Kidney (tissue), 14 donors: Measurements from ENCODE around the gene USP48. TPM values are rescaled to one million over a fixed set of nuclear protein-coding genes. Genes with fewer than 3 reads are reported as not detected.
A peak's percentile ranks its signal among the peaks of the same experiment; 100 is the strongest.

Source experiments
- DNase-seq, 5 donors: peaks; one replicate each; pipeline ENCODE4 v3.0.0-alpha.2; 2013 to 2020
- FAIRE-seq: peaks from 2 replicates; lab custom pipeline; 2012; peaks lifted over from hg19 to GRCh38; lab: Jason Lieb, UNC
- H3K27ac ChIP-seq, 2 donors: one replicate each; pipeline ENCODE4 v1.7.0; 2013; ENCODE audit warnings: low read depth in 2 of 2, low read length in 2 of 2, inconsistent platforms in 1 of 2
- H3K27me3 ChIP-seq: one replicate; pipeline ENCODE4 v1.7.1; 2013; ENCODE audit warnings: low read length, inconsistent platforms; ENCODE audit not compliant: control insufficient read depth, insufficient read depth
- H3K36me3 ChIP-seq, 3 donors: one replicate each; pipeline versions ENCODE4 v1.7.0 to v1.7.1; 2013; ENCODE audit warnings: low read length in 3 of 3, control low read depth in 1 of 3, inconsistent platforms in 1 of 3; ENCODE audit not compliant: insufficient read depth in 3 of 3, control insufficient read depth in 2 of 3
- H3K4me1 ChIP-seq, 3 donors: one replicate each; pipeline versions ENCODE4 v1.7.0 to v1.7.1; 2013; ENCODE audit warnings: low read length in 3 of 3, inconsistent platforms in 1 of 3, low read depth in 1 of 3; ENCODE audit not compliant: control insufficient read depth in 2 of 3, insufficient read depth in 2 of 3
- H3K4me3 ChIP-seq, 3 donors: one replicate each; pipeline versions ENCODE4 v1.7.0 to v1.8.1; 2013; ENCODE audit warnings: low read length in 3 of 3, control low read depth in 1 of 3, inconsistent platforms in 1 of 3
- H3K9ac ChIP-seq, 3 donors: one replicate each; pipeline versions ENCODE4 v1.7.0 to v1.7.1; 2013; ENCODE audit warnings: low read length in 3 of 3, control low read depth in 1 of 3, inconsistent platforms in 1 of 3
- H3K9me3 ChIP-seq, 3 donors: one replicate each; pipeline versions ENCODE4 v1.7.0 to v1.7.1; 2013; ENCODE audit warnings: low read length in 3 of 3, control low read depth in 1 of 3, inconsistent platforms in 1 of 3; ENCODE audit not compliant: control insufficient read depth in 2 of 3, insufficient read depth in 1 of 3
- CTCF ChIP-seq: IDR thresholded peaks from 3 replicates; pipeline ENCODE4 v1.5.1; 2012; ENCODE audit warnings: mild to moderate bottlenecking, moderate library complexity, borderline replicate concordance; ENCODE audit not compliant: insufficient read depth; ENCODE audit errors: extremely low read depth
- intact Hi-C: fragments of 100-400 bp; cut with DNase I; formaldehyde crosslinking; loops from one replicate; pipeline ENCODE4 v1.11.1; 2022
- polyA plus RNA-seq: library from polyadenylated mRNA; stranded (reverse); fragments of 350-450 nt; fragmentation: Illumina TruSeq; extraction: RNeasy Lipid Tissue Mini Kit (QIAGEN cat#74804); gene quantifications from one replicate; pipeline ENCODE4 v1.2.3, GENCODE V29; 2014; ENCODE audit warnings: low read depth, low replicate concordance; ENCODE audit not compliant: insufficient read depth
- total RNA-seq: library from RNA; stranded (reverse); fragmentation: NEBNext Ultra II Directional; extraction: Animal tissue kit (Norgen Biotek cat#: 25700); gene quantifications from one replicate; pipeline ENCODE4 v1.2.1, GENCODE V29; 2021
- donor health status: control.
- donor health status: control.
- donor health status: control.
- donor health status: control.
- donor health status: control.
- donor health status: DM: yes; HTN: yes; CAD: no.
- donor health status: Normal renal cell carcinoma (clear cell type).

Gene USP48
- total and polyA plus RNA-seq, 2 donors from 2014 or later: 16.7 to 62.8 TPM

GRCh38 chr1:21830792-21831453, 48.0 kb upstream of the USP48 start:
- intact Hi-C loops: no loop called here
- no peak overlapping the region for H3K9ac ChIP-seq
- H3K4me3 ChIP-seq: no peak overlapping the region
- no peak overlapping the region for H3K27ac ChIP-seq
- no peaks in the 10 kb centered on the region for H3K27me3 ChIP-seq
- peak in 1 of 5 donors; percentile 53 for DNase-seq
- peaks cover 12 to 31% (median 14%) of the 10 kb centered on the region in 3 donors for H3K36me3 ChIP-seq
- TF ChIP-seq CTCF: no peak
- H3K9me3 ChIP-seq: peaks cover 0 to 9% (median 0%) of the 10 kb centered on the region in 3 donors
- FAIRE-seq: no peak
- H3K4me1 ChIP-seq: no peaks in the 10 kb centered on the region

- DNase-seq (peak in 1 of 5 donors; percentile 60), FAIRE-seq (no peak)
- Histone ChIP-seq H3K36me3 (peaks cover 8 to 22% (median 15%) of the 10 kb centered on the region in 3 donors), H3K4me3 (no peak overlapping the region), H3K4me1 (no peaks in the 10 kb centered on the region), H3K9me3 (peaks cover 0 to 5% (median 0%) of the 10 kb centered on the region in 3 donors), H3K27me3 (no peaks in the 10 kb centered on the region), H3K9ac (no peak overlapping the region), H3K27ac (no peak overlapping the region)
- no peak for TF ChIP-seq CTCF
- intact Hi-C loops: no loop called here
Observed at GRCh38 chr1:21829294-21829693, 46.3 kb upstream of the USP48 start.

- Histone ChIP-seq H3K27ac (no peak overlapping the region), H3K4me3 (no peak overlapping the region), H3K9ac (no peak overlapping the region), H3K4me1 (no peaks in the 10 kb centered on the region), H3K27me3 (no peaks in the 10 kb centered on the region), H3K9me3 (no peaks in the 10 kb centered on the region), H3K36me3 (peaks cover 2 to 19% (median 11%) of the 10 kb centered on the region in 3 donors)
- no peak for TF ChIP-seq CTCF
- FAIRE-seq: no peak
- peak in 1 of 5 donors; percentile 69 for DNase-seq
- intact Hi-C loops: no loop called here
Observed at GRCh38 chr1:21828506-21829210, 45.7 kb upstream of the USP48 start.
